HL-60 (cell line): Measurements from ENCODE around the gene RNF223.

ENCODE experiments used
- CTCF ChIP-seq: IDR thresholded peaks from one replicate; pipeline ENCODE4 v1.5.1; 2011; ENCODE audit warnings: low read length, control low read depth, inconsistent platforms; ENCODE audit not compliant: insufficient read depth
- POLR2AphosphoS5 ChIP-seq: IDR thresholded peaks from 2 replicates; pipeline ENCODE4 v1.6.1; 2012; ENCODE audit warnings: low read depth
- REST ChIP-seq: IDR thresholded peaks from 2 replicates; pipeline ENCODE4 v1.6.1; 2012; ENCODE audit warnings: low read depth; ENCODE audit not compliant: insufficient replicate concordance

- TF ChIP-seq CTCF, result no peak
- TF ChIP-seq POLR2AphosphoS5, result no peak
- no peak for TF ChIP-seq REST
Measured at GRCh38 chr1:1082239-1082775, 8.2 kb upstream of the RNF223 start.
